GM12878 (cell line): ENCODE measurements around the gene HSD17B11.
"Not testable (repeated sequence)": the region's sequence is repeated elsewhere in the genome, so short reads cannot be mapped to it uniquely, and the experiment has no call there.

Experiments used
- BCLAF1 ChIP-seq: fragments of 450-650 bp; IDR thresholded peaks from 2 replicates; pipeline ENCODE4 v1.6.1; 2017; ENCODE audit warnings: antibody characterized with exemption, mild to moderate bottlenecking, moderate library complexity
- BHLHE40 ChIP-seq, 2 experiments: fragments of 450-650 bp in 1 of 2; IDR thresholded peaks; 2 replicates each; pipeline ENCODE4 v1.6.1; 2011 to 2017; ENCODE audit warnings: low read depth in 2 of 2, borderline replicate concordance in 1 of 2, improper control_type of control experiment in 1 of 2, low read length in 1 of 2, mild to moderate bottlenecking in 1 of 2
- EP300 ChIP-seq, 2 experiments: fragments of 150-350 bp in 1 of 2; IDR thresholded peaks; 2 replicates each; pipeline ENCODE4 v1.6.1; 2011 to 2012; ENCODE audit warnings: low read depth in 2 of 2, low read length in 2 of 2, borderline replicate concordance in 1 of 2, improper control_type of control experiment in 1 of 2, inconsistent platforms in 1 of 2; ENCODE audit not compliant: control insufficient read depth in 1 of 2
- POLR2A ChIP-seq: IDR thresholded peaks from 2 replicates; pipeline ENCODE4 v1.6.1; 2011; ENCODE audit warnings: low read depth, mild to moderate bottlenecking, low read length
- POLR2AphosphoS5 ChIP-seq: IDR thresholded peaks from 2 replicates; pipeline ENCODE4 v1.6.1; 2011; ENCODE audit warnings: mild to moderate bottlenecking, low read length, inconsistent platforms
- SIN3A ChIP-seq: IDR thresholded peaks from 2 replicates; pipeline ENCODE4 v1.6.1; 2012; ENCODE audit warnings: low read depth, low read length, improper control_type of control experiment
- TF ChIP-seq, protein P1 (sequence below), 3 experiments: IDR thresholded peaks in 2 of 3; conservative IDR thresholded peaks in 1 of 3; 2 replicates each; pipeline ENCODE4 v1.5.1; 2011; ENCODE audit warnings: low read depth in 3 of 3, low read length in 3 of 3, mild to moderate bottlenecking in 3 of 3, control low read depth in 2 of 3, moderate library complexity in 2 of 3, inconsistent platforms in 1 of 3, mixed read lengths in 1 of 3; ENCODE audit not compliant: control insufficient read depth in 2 of 3, insufficient read depth in 1 of 3; ENCODE audit errors: extremely low read depth in 1 of 3

DNA sequence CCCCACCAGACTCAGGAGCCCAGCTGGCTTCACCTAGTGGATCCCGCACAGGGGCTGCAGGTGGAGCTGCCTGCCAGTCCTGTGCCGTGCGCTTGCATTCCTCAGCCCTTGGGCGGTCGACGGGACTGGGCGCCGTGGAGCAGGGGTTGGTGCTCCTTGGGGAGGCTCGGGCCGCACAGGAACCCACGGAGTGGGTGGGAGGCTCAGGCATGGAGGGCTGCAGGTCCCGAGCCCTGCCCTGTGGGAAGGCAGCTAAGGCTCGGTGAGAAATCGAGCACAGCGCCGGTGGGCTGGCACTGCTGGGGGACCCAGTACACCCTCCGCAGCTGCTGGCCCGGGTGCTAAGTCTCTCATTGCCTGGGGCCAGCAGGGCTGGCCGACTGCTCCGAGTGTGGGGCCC lies 4.9 kb upstream of the HSD17B11 start:
- not testable (repeated sequence) for TF ChIP-seq BHLHE40 (IDR thresholded peaks at IDR 0.05; ENCODE audit: borderline replicate concordance in 1 of 2, low read depth in 2 of 2, low read length in 1 of 2); EP300 (IDR thresholded peaks at IDR 0.05; ENCODE audit: borderline replicate concordance in 1 of 2, control insufficient read depth in 1 of 2, low read depth in 2 of 2, low read length in 2 of 2); POLR2A; POLR2AphosphoS5; SIN3A; BCLAF1
- TF ChIP-seq, protein P1, sequence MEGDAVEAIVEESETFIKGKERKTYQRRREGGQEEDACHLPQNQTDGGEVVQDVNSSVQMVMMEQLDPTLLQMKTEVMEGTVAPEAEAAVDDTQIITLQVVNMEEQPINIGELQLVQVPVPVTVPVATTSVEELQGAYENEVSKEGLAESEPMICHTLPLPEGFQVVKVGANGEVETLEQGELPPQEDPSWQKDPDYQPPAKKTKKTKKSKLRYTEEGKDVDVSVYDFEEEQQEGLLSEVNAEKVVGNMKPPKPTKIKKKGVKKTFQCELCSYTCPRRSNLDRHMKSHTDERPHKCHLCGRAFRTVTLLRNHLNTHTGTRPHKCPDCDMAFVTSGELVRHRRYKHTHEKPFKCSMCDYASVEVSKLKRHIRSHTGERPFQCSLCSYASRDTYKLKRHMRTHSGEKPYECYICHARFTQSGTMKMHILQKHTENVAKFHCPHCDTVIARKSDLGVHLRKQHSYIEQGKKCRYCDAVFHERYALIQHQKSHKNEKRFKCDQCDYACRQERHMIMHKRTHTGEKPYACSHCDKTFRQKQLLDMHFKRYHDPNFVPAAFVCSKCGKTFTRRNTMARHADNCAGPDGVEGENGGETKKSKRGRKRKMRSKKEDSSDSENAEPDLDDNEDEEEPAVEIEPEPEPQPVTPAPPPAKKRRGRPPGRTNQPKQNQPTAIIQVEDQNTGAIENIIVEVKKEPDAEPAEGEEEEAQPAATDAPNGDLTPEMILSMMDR (IDR thresholded peaks at IDR 0.05 in 2 of 3, conservative IDR thresholded peaks at IDR 0.05 in 1 of 3; ENCODE audit: control insufficient read depth in 2 of 3, extremely low read depth in 1 of 3, insufficient read depth in 1 of 3, low read depth in 3 of 3, low read length in 3 of 3), result not testable (repeated sequence)
